ENCODE data around the gene PLBD2. TPM values are rescaled to one million over a fixed set of nuclear protein-coding genes. Genes with fewer than 3 reads are reported as not detected.

The PLBD2 gene
- total and polyA plus RNA-seq, 10 of the 15 experiments (the other 5 are each of a cell fraction or from before 2014, with no cell fraction given): 1.4 to 16.6 (median 5.9) TPM

DNA sequence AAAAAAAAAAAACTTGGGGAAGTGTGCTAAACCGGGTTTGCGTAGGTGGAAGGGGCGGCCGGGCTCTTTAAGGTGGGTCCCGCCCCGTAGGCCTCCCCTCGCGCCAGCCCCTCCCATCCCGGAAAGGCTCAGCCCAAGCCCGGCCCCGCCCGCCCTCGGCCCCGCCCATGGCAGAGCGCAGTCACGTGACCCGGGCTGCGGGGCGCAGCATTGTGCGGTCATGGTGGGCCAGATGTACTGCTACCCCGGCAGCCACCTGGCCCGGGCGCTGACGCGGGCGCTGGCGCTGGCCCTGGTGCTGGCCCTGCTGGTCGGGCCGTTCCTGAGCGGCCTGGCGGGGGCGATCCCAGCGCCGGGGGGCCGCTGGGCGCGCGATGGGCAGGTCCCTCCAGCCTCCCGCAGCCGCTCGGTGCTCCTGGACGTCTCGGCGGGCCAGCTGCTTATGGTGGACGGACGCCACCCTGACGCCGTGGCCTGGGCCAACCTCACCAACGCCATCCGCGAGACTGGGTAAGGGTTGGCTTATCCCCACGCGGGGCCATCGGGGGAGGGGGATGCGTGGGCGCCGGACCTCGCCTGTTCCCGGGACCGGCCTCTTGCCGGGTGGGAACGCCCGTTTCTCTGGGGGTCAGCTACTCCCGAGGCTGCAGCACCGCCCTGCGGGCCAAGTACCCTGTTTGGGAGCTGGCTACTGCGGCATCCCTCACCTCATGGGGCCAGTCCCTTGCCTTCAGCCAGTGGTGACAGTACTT is at the start of gene PLBD2 (continued):
- peak; percentile 69 for TF ChIP-seq GATAD2B (conservative IDR thresholded peaks at IDR 0.05; ENCODE audit: low read depth)
- no peak for TF ChIP-seq MEF2A (IDR thresholded peaks at IDR 0.05; ENCODE audit: insufficient read depth, low read depth, low read length)
- TF ChIP-seq ZNF24 (IDR thresholded peaks at IDR 0.05): no peak
- TF ChIP-seq EZH2 (IDR thresholded peaks at IDR 0.05; ENCODE audit: borderline replicate concordance, control insufficient read depth, low read depth, low read length): no peak
- TF ChIP-seq POLR2A (IDR thresholded peaks at IDR 0.05; ENCODE audit: low read depth, low read length): peak; percentile 67
- no peak for TF ChIP-seq ZZZ3 (IDR thresholded peaks at IDR 0.05; ENCODE audit: control insufficient read depth, insufficient read length, low read depth)
- no peak for TF ChIP-seq SRF (IDR thresholded peaks at IDR 0.05; ENCODE audit: low read depth in 2 of 2, low read length in 2 of 2)
- no peak for TF ChIP-seq STAT3 (IDR thresholded peaks at IDR 0.05; ENCODE audit: low read depth, low read length)
- TF ChIP-seq DPF2 (IDR thresholded peaks at IDR 0.05): peak; percentile 79
- TF ChIP-seq RUNX3 (IDR thresholded peaks at IDR 0.05; ENCODE audit: low read length): peak; percentile 53
- no peak for TF ChIP-seq BMI1 (IDR thresholded peaks at IDR 0.05; ENCODE audit: borderline replicate concordance)
- TF ChIP-seq, protein P1, sequence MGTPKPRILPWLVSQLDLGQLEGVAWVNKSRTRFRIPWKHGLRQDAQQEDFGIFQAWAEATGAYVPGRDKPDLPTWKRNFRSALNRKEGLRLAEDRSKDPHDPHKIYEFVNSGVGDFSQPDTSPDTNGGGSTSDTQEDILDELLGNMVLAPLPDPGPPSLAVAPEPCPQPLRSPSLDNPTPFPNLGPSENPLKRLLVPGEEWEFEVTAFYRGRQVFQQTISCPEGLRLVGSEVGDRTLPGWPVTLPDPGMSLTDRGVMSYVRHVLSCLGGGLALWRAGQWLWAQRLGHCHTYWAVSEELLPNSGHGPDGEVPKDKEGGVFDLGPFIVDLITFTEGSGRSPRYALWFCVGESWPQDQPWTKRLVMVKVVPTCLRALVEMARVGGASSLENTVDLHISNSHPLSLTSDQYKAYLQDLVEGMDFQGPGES (IDR thresholded peaks at IDR 0.05): no peak
- no peak for TF ChIP-seq KAT2A (conservative IDR thresholded peaks at IDR 0.05; ENCODE audit: control insufficient read depth, low read depth, low read length)
- TF ChIP-seq SIN3A (IDR thresholded peaks at IDR 0.05; ENCODE audit: low read depth, low read length): peak; percentile 89
- TF ChIP-seq JUND (IDR thresholded peaks at IDR 0.05; ENCODE audit: low read depth, low read length): no peak
- no peak for TF ChIP-seq YY1 (IDR thresholded peaks at IDR 0.05; ENCODE audit: low read depth, low read length)
- TF ChIP-seq SREBF2 (IDR thresholded peaks at IDR 0.05; ENCODE audit: low read length): no peak
- TF ChIP-seq TCF7 (IDR thresholded peaks at IDR 0.05; ENCODE audit: borderline replicate concordance): no peak
- TF ChIP-seq CHD1 (IDR thresholded peaks at IDR 0.05; ENCODE audit: low read depth, low read length): no peak
- TF ChIP-seq SREBF1 (IDR thresholded peaks at IDR 0.05; ENCODE audit: low read length): no peak
- no peak for TF ChIP-seq ZNF622 (IDR thresholded peaks at IDR 0.05)
- TF ChIP-seq RB1 (IDR thresholded peaks at IDR 0.05; ENCODE audit: borderline replicate concordance): peak; percentile 62; the same call in 1 of the 2 replicates
- no peak for TF ChIP-seq TBL1XR1 (IDR thresholded peaks at IDR 0.05; ENCODE audit: low read depth, low read length)
- no peak for TF ChIP-seq NFYA (IDR thresholded peaks at IDR 0.05; ENCODE audit: borderline replicate concordance, low read depth, low read length)
- TF ChIP-seq, protein P2, sequence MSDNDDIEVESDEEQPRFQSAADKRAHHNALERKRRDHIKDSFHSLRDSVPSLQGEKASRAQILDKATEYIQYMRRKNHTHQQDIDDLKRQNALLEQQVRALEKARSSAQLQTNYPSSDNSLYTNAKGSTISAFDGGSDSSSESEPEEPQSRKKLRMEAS (IDR thresholded peaks at IDR 0.05; ENCODE audit: low read depth, low read length): no peak
- TF ChIP-seq, protein P3, sequence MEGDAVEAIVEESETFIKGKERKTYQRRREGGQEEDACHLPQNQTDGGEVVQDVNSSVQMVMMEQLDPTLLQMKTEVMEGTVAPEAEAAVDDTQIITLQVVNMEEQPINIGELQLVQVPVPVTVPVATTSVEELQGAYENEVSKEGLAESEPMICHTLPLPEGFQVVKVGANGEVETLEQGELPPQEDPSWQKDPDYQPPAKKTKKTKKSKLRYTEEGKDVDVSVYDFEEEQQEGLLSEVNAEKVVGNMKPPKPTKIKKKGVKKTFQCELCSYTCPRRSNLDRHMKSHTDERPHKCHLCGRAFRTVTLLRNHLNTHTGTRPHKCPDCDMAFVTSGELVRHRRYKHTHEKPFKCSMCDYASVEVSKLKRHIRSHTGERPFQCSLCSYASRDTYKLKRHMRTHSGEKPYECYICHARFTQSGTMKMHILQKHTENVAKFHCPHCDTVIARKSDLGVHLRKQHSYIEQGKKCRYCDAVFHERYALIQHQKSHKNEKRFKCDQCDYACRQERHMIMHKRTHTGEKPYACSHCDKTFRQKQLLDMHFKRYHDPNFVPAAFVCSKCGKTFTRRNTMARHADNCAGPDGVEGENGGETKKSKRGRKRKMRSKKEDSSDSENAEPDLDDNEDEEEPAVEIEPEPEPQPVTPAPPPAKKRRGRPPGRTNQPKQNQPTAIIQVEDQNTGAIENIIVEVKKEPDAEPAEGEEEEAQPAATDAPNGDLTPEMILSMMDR (IDR thresholded peaks at IDR 0.05 in 2 of 3, conservative IDR thresholded peaks at IDR 0.05 in 1 of 3; ENCODE audit: control insufficient read depth in 2 of 3, extremely low read depth in 1 of 3, insufficient read depth in 1 of 3, low read depth in 3 of 3, low read length in 3 of 3): no peak
- TF ChIP-seq, protein P4, sequence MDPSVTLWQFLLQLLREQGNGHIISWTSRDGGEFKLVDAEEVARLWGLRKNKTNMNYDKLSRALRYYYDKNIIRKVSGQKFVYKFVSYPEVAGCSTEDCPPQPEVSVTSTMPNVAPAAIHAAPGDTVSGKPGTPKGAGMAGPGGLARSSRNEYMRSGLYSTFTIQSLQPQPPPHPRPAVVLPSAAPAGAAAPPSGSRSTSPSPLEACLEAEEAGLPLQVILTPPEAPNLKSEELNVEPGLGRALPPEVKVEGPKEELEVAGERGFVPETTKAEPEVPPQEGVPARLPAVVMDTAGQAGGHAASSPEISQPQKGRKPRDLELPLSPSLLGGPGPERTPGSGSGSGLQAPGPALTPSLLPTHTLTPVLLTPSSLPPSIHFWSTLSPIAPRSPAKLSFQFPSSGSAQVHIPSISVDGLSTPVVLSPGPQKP (IDR thresholded peaks at IDR 0.05; ENCODE audit: low read depth, low read length): no peak
- TF ChIP-seq ATF7 (IDR thresholded peaks at IDR 0.05; ENCODE audit: low read depth): no peak; the same call in 1 of the 2 replicates
- TF ChIP-seq EP300 (IDR thresholded peaks at IDR 0.05; ENCODE audit: borderline replicate concordance in 1 of 2, control insufficient read depth in 1 of 2, low read depth in 2 of 2, low read length in 2 of 2): no peak

All from GM12878 (cell line).